H1 (cell line): Measurements from ENCODE around the gene GCNT1.

ENCODE experiments used
- CEBPB ChIP-seq: IDR thresholded peaks from 2 replicates; pipeline ENCODE4 v1.6.1; 2012; ENCODE audit warnings: low read depth, low read length
- CHD2 ChIP-seq: IDR thresholded peaks from 2 replicates; pipeline ENCODE4 v1.6.1; 2012; ENCODE audit warnings: low read length, improper control_type of control experiment
- JUND ChIP-seq: IDR thresholded peaks from 2 replicates; pipeline ENCODE4 v1.6.1; 2011; ENCODE audit warnings: mild to moderate bottlenecking, improper control_type of control experiment, low read length
- MAFK ChIP-seq: IDR thresholded peaks from 2 replicates; pipeline ENCODE4 v1.6.1; 2012; ENCODE audit warnings: low read depth, mild to moderate bottlenecking, improper control_type of control experiment, low read length
- NRF1 ChIP-seq: IDR thresholded peaks from 2 replicates; pipeline ENCODE4 v1.6.1; 2011; ENCODE audit warnings: mild to moderate bottlenecking, low read depth, low read length, improper control_type of control experiment
- POLR2A ChIP-seq, 2 experiments: IDR thresholded peaks; 1 replicate in 1 of 2; 2 replicates in 1 of 2; pipeline ENCODE4 v1.6.1; 2011; ENCODE audit warnings: low read depth in 2 of 2, low read length in 2 of 2, mild to moderate bottlenecking in 2 of 2; ENCODE audit errors: control extremely low read depth in 1 of 2
- POLR2AphosphoS5 ChIP-seq: IDR thresholded peaks from 2 replicates; pipeline ENCODE4 v1.6.1; 2011; ENCODE audit warnings: low read depth, low read length
- SP4 ChIP-seq: IDR thresholded peaks from 2 replicates; pipeline ENCODE4 v1.6.1; 2012; ENCODE audit warnings: low read length, inconsistent platforms
- TAF1 ChIP-seq: IDR thresholded peaks from 2 replicates; pipeline ENCODE4 v1.6.1; 2011; ENCODE audit warnings: mild to moderate bottlenecking, low read depth, low read length
- TF ChIP-seq, protein P1 (sequence below): IDR thresholded peaks from 2 replicates; pipeline ENCODE4 v1.6.1; 2012; ENCODE audit warnings: inconsistent platforms
- TF ChIP-seq, protein P2 (sequence below), 3 experiments: IDR thresholded peaks; 1 replicate in 2 of 3; 2 replicates in 1 of 3; pipeline versions ENCODE4 v1.5.1 to v1.6.1; 2011; ENCODE audit warnings: low read length in 3 of 3, mild to moderate bottlenecking in 3 of 3, inconsistent platforms in 2 of 3, low read depth in 1 of 3, moderate library complexity in 1 of 3; ENCODE audit not compliant: insufficient read depth in 1 of 3; ENCODE audit errors: control extremely low read depth in 1 of 3

DNA sequence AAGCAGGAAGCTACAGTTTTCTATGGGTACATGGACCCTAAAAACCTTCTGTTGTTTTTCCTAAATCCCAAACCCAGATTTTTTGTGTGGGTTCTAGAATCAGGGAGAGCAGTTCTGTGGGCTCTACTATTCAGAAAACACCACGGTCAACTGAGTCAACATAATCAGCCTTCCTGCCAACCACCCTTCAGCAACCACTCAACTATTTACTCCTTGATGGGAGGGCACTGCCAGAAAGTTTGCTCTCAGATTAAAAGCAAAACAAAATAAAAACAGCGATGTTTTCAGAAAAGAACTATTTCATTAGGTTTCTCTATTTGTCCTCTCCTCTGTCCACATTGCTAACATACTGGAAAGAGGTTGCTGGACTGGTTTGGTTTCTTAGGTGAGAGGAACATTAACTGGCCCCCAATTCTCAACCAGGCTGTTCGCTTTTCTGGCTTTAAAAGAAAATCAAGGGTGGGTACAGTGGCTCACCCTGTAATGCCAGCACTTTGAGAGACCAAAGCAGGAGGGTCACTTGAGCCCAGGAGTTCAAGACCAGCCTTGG is 72.3 kb downstream of the GCNT1 start:
- TF ChIP-seq JUND (no peak), POLR2AphosphoS5 (no peak), CEBPB (no peak), POLR2A (IDR thresholded peaks at IDR 0.05; ENCODE audit: control extremely low read depth in 1 of 2, low read depth in 2 of 2, low read length in 2 of 2) (no peak), TAF1 (no peak), CHD2 (no peak), MAFK (no peak), SP4 (no peak), NRF1 (no peak)
- TF ChIP-seq, protein P1, sequence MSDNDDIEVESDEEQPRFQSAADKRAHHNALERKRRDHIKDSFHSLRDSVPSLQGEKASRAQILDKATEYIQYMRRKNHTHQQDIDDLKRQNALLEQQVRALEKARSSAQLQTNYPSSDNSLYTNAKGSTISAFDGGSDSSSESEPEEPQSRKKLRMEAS = no peak
- TF ChIP-seq, protein P2, sequence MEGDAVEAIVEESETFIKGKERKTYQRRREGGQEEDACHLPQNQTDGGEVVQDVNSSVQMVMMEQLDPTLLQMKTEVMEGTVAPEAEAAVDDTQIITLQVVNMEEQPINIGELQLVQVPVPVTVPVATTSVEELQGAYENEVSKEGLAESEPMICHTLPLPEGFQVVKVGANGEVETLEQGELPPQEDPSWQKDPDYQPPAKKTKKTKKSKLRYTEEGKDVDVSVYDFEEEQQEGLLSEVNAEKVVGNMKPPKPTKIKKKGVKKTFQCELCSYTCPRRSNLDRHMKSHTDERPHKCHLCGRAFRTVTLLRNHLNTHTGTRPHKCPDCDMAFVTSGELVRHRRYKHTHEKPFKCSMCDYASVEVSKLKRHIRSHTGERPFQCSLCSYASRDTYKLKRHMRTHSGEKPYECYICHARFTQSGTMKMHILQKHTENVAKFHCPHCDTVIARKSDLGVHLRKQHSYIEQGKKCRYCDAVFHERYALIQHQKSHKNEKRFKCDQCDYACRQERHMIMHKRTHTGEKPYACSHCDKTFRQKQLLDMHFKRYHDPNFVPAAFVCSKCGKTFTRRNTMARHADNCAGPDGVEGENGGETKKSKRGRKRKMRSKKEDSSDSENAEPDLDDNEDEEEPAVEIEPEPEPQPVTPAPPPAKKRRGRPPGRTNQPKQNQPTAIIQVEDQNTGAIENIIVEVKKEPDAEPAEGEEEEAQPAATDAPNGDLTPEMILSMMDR (IDR thresholded peaks at IDR 0.05; ENCODE audit: control extremely low read depth in 1 of 3, insufficient read depth in 1 of 3, low read depth in 1 of 3, low read length in 3 of 3) = no peak
